ENCODE measurements around the gene EIF6. TPM values are rescaled to one million over a fixed set of nuclear protein-coding genes. Genes with fewer than 3 reads are reported as not detected.
"Not testable (repeated sequence)": the region's sequence is repeated elsewhere in the genome, so short reads cannot be mapped to it uniquely, and the experiment has no call there.

The EIF6 gene
- total and polyA plus RNA-seq, 3 donors from 2014 or later = 84.3 to 142 (median 90.6) TPM

DNA sequence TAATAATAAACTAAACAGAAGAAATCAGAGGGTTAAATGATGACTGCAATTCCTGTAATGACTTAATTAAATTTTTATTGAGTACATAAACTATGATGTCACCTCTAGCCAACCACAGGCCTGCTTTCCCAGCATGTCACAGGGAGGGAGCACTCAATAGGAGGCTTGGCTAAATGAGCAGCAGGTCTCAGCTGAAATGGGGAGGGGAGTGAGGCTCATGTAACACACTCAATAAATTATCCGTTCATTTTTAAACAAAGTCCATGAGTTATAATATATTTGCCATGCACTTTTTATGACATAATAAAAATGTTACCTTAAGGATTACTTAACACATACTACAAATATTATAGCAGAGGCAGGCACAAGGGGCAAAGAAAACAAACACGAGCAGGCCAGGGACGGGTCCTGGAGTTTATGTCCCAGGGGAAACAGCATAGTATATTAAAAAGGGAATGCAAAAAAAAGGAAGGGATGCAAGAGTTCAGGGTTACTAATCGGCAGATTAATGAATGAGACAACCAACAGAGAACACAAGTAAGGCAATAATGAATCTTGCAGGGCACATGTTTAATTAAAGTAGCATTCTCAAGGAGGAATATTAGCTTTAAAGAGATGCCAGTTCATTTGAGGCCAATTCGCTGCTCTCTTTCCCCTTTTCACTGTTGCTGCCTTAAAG, 34.8 kb upstream of the EIF6 start:
- H3K36me3 ChIP-seq (ENCODE audit: low read depth, missing control alignments) = no peaks in the 10 kb centered on the region
- DNase-seq = no peak
- intact Hi-C loops (cut with DNase I; ENCODE audit: low total_unique reads) = no loop called here
- H3K4me3 ChIP-seq = no peak overlapping the region
- TF ChIP-seq, protein P1, sequence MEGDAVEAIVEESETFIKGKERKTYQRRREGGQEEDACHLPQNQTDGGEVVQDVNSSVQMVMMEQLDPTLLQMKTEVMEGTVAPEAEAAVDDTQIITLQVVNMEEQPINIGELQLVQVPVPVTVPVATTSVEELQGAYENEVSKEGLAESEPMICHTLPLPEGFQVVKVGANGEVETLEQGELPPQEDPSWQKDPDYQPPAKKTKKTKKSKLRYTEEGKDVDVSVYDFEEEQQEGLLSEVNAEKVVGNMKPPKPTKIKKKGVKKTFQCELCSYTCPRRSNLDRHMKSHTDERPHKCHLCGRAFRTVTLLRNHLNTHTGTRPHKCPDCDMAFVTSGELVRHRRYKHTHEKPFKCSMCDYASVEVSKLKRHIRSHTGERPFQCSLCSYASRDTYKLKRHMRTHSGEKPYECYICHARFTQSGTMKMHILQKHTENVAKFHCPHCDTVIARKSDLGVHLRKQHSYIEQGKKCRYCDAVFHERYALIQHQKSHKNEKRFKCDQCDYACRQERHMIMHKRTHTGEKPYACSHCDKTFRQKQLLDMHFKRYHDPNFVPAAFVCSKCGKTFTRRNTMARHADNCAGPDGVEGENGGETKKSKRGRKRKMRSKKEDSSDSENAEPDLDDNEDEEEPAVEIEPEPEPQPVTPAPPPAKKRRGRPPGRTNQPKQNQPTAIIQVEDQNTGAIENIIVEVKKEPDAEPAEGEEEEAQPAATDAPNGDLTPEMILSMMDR (IDR thresholded peaks at IDR 0.05) = no peak
- no peak for TF ChIP-seq POLR2A (IDR thresholded peaks at IDR 0.05)
- no peaks in the 10 kb centered on the region for H3K9me3 ChIP-seq
- H3K27ac ChIP-seq = no peak overlapping the region
- no peaks in the 10 kb centered on the region for H3K4me1 ChIP-seq
- no peaks in the 10 kb centered on the region for H3K27me3 ChIP-seq
- 67 to 74% methylated on average over 5 of the region's 5 CpGs for WGBS, 2 donors

DNA sequence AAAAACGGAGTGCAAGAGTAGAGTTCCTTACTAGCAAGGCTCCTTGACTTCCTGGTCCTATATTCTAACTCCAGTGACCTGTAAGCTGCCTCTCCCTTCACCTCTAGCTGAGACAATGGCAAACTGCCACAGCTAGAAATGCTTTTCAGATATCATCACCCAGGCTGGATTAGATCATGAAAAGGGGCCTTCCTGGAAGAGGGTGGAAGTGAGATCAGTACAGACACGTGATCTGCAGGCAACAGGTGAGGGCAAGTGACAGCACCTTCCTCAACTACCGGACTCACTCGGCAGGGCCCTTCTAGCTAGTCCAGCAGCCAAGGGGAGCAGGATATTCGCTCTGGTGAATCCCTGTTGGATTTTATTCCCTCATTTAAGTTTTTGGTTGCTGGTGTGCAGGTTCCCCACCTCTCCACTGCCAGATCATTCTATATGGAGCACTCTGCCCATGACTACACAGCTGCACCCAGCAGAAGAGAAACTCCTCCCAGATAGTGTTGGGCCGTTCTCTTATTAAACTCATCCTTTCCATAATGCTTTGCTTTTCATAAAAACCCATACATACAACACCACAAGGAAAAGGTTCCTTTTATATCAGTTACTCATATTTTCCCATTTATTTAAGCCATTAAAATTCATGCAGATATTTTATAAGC, 34.1 kb upstream of the EIF6 start:
- intact Hi-C loops (cut with DNase I; ENCODE audit: low total_unique reads) = no loop called here
- no peaks in the 10 kb centered on the region for H3K4me1 ChIP-seq
- H3K4me3 ChIP-seq = no peak overlapping the region
- no peaks in the 10 kb centered on the region for H3K27me3 ChIP-seq
- H3K9me3 ChIP-seq = no peaks in the 10 kb centered on the region
- DNase-seq = no peak
- no peak overlapping the region for H3K27ac ChIP-seq
- TF ChIP-seq, protein P1 (IDR thresholded peaks at IDR 0.05) = no peak
- no peak for TF ChIP-seq POLR2A (IDR thresholded peaks at IDR 0.05)
- WGBS, 2 donors = 81 to 86% methylated on average over 6 of the region's 6 CpGs
- no peaks in the 10 kb centered on the region for H3K36me3 ChIP-seq (ENCODE audit: low read depth, missing control alignments)

DNA sequence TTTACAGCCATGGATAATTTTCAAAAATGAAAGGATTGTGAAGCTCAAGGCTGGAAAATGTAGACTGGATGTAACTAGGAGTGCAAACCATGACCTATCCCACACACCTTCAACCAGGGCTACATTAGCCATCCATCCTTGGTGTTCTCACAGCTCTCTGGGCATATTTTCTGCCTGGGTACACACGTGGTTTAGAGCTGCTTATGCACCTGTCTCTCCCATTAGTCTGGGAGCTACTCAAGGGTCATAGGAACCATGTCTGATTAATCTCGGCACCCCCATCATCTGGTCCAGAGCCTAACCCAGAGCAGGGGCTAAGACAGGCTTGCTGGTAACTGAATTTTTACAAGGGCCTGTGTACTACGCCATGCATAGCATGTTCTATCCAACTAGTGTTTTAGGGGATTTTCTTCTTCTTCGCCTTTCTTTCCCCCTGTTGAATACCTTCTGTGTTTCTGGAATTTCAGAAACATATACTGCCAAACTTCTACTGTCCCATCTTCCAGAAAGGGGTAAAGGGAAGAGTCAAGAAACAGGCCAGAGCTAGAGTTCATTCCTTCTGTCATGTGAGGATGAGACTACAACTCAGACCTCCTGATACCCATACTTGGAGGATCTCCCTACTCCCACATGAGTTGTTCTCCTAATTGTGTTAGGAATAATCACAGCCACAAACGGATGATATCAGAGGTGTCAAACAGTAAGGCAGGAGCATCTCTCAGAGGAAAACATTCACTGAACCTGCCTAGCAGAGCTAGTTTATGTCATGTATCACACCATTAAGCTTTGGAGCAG, 33.0 kb upstream of the EIF6 start:
- Histone ChIP-seq H3K27ac (no peak overlapping the region), H3K27me3 (no peaks in the 10 kb centered on the region), H3K36me3 (ENCODE audit: low read depth, missing control alignments) (no peaks in the 10 kb centered on the region), H3K4me1 (no peaks in the 10 kb centered on the region), H3K9me3 (no peaks in the 10 kb centered on the region), H3K4me3 (no peak overlapping the region)
- intact Hi-C loops (cut with DNase I; ENCODE audit: low total_unique reads) = no loop called here
- DNase-seq = no peak
- WGBS, 2 donors = 88 to 89% methylated on average over 5 of the region's 5 CpGs
- TF ChIP-seq POLR2A (IDR thresholded peaks at IDR 0.05) = no peak
- TF ChIP-seq, protein P1 (IDR thresholded peaks at IDR 0.05) = no peak

DNA sequence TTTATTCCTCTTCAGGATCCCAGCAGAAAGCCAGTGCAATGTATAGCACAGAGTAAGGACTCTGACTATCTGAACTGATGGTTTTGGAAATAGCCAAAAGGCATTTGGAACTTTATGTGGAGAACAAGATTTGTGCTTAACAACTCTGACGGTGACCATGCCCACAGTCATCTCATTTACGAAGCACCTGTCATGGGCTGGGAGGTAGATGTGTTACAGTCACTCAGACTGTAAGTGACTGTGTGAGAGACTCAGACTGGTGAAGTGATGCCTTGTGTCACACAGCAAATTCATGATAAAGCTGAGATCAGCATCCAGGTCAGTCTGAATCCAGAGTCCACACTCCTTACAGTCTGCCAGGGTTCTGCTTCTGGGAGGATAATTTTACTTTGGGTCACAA, 31.5 kb upstream of the EIF6 start:
- no peak for DNase-seq
- Histone ChIP-seq H3K27me3 (no peaks in the 10 kb centered on the region), H3K9me3 (no peaks in the 10 kb centered on the region), H3K4me3 (no peak overlapping the region), H3K27ac (no peak overlapping the region), H3K4me1 (no peaks in the 10 kb centered on the region), H3K36me3 (ENCODE audit: low read depth, missing control alignments) (no peaks in the 10 kb centered on the region)
- TF ChIP-seq, protein P1 (IDR thresholded peaks at IDR 0.05) = no peak
- no peak for TF ChIP-seq POLR2A (IDR thresholded peaks at IDR 0.05)
- intact Hi-C loops (cut with DNase I; ENCODE audit: low total_unique reads) = no loop called here
- WGBS, 2 donors = 55 to 100% methylated on average over 2 of the region's 2 CpGs

DNA sequence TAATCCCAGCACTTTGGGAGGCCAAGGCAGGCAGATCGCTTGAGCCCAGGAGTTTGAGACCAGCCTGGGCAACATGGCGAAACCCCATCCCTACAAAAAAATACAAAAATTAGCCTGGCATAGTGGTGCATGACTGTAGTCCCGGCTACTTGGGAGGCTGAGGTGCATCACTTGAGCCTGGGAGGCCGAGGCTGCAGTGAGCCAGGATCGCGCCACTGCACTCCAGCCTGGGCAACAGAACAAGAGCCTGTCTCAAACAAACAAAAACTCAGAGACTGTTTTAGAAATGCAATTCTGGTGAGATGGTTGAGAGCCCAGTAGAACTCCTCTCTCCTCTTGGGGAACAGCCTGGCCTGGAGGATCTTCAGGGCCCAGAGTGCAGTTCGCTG, 31.1 kb upstream of the EIF6 start:
- H3K9me3 ChIP-seq = not testable (repeated sequence)

More for the DNA sequence above, 31.1 kb upstream of the EIF6 start:
- H3K4me3 ChIP-seq; H3K36me3 ChIP-seq (ENCODE audit: low read depth, missing control alignments); DNase-seq; H3K4me1 ChIP-seq; intact Hi-C loops (cut with DNase I; ENCODE audit: low total_unique reads); H3K27ac ChIP-seq; H3K27me3 ChIP-seq: not testable (repeated sequence)
- 93 to 95% methylated on average over 5 to 7 of the region's 7 CpGs for WGBS, 2 donors
